Sigmoid colon (tissue), 7 donors: Measurements from ENCODE around the gene NFKB1. TPM values are rescaled to one million over a fixed set of nuclear protein-coding genes. Genes with fewer than 3 reads are reported as not detected.

Experiments used
- DNase-seq: peaks from one replicate; pipeline ENCODE4 v3.0.0-alpha.2; 2019
- H3K27ac ChIP-seq, 4 donors: fragments of 200-600 bp; sonication (generic); one replicate each; pipeline ENCODE4 v1.5.1; 2016 to 2019; ENCODE audit warnings: mild to moderate bottlenecking in 1 of 4
- H3K27me3 ChIP-seq, 3 donors: fragments of 200-600 bp; sonication (generic); one replicate each; pipeline ENCODE4 v1.5.1; 2019; ENCODE audit warnings: mild to moderate bottlenecking in 1 of 3
- H3K36me3 ChIP-seq, 4 donors: fragments of 200-600 bp; sonication (generic); one replicate each; pipeline ENCODE4 v1.5.1; 2016 to 2019
- H3K4me1 ChIP-seq, 4 donors: fragments of 200-600 bp; sonication (generic); one replicate each; pipeline ENCODE4 v1.5.1; 2017 to 2019
- H3K4me3 ChIP-seq, 4 donors: fragments of 200-600 bp; sonication (generic); one replicate each; pipeline ENCODE4 v1.5.1; 2017 to 2019; ENCODE audit warnings: mild to moderate bottlenecking in 2 of 4, moderate library complexity in 1 of 4
- H3K9me3 ChIP-seq, 4 donors: fragments of 200-600 bp in 3 of 4; sonication (generic) in 3 of 4; one replicate each; pipeline versions ENCODE4 v1.5.1 to v1.6.1; 2013 to 2019
- CTCF ChIP-seq, 4 experiments: fragments of 450-650 bp in 3 of 4; fragments of 200-600 bp in 1 of 4; IDR thresholded peaks; one replicate each; pipeline ENCODE4 v1.5.1; 2016 to 2019; ENCODE audit warnings: antibody characterized with exemption in 4 of 4, mild to moderate bottlenecking in 3 of 4, moderate library complexity in 2 of 4
- EP300 ChIP-seq, 4 donors: sonication (generic); formaldehyde crosslinking; IDR thresholded peaks; one replicate each; pipeline ENCODE4 v1.6.1; 2017; ENCODE audit warnings: antibody characterized with exemption in 4 of 4
- POLR2A ChIP-seq, 2 donors: fragments of 450-650 bp; IDR thresholded peaks; one replicate each; pipeline ENCODE4 v1.6.1; 2016; ENCODE audit warnings: antibody characterized with exemption in 2 of 2, mild to moderate bottlenecking in 2 of 2, moderate library complexity in 2 of 2
- POLR2AphosphoS5 ChIP-seq, 4 donors: sonication (generic); formaldehyde crosslinking; IDR thresholded peaks; one replicate each; pipeline ENCODE4 v1.6.1; 2017; ENCODE audit warnings: antibody characterized with exemption in 4 of 4
- WGBS, 2 donors: extraction: QIAGEN DNeasy Blood & Tissue Kit; methylation state at CpG; one replicate each; pipeline ENCODE4 v1.1.7; 2013; 5-methylcytosine and 5-hydroxymethylcytosine counted together
- intact Hi-C: fragments of 100-400 bp; cut with DNase I; formaldehyde crosslinking; loops from one replicate; pipeline ENCODE4 v1.15.1; 2023
- polyA plus RNA-seq, 3 donors: library from polyadenylated mRNA; stranded (reverse); fragments of 200-250 nt; gene quantifications; one replicate each; pipeline ENCODE4 v1.2.3, GENCODE V29; 2013
- total RNA-seq, 4 donors: library from RNA; depleted of rRNA; stranded (reverse); fragments of >200 nt; gene quantifications; one replicate each; pipeline ENCODE4 v1.1.0, GENCODE V29; 2016
- donor health status: healthy with polysubstance abuse.
- donor health status: Bipolar disorder and iron deficiency.
- donor health status: healthy.

Gene NFKB1
- total and polyA plus RNA-seq, 7 donors: 19.2 to 29.8 (median 27.0) TPM

GRCh38 chr4:102641793-102642192, 140.6 kb downstream of the NFKB1 start:
- no peaks in the 10 kb centered on the region for H3K9me3 ChIP-seq
- intact Hi-C loops: no loop called here
- no peak overlapping the region for H3K4me3 ChIP-seq
- TF ChIP-seq POLR2A (IDR thresholded peaks at IDR 0.05) (no peak), CTCF (IDR thresholded peaks at IDR 0.05) (no peak), POLR2AphosphoS5 (IDR thresholded peaks at IDR 0.05) (no peak), EP300 (IDR thresholded peaks at IDR 0.05) (no peak)
- no peak for DNase-seq
- H3K27me3 ChIP-seq: no peaks in the 10 kb centered on the region
- no peaks in the 10 kb centered on the region for H3K4me1 ChIP-seq
- no peak overlapping the region for H3K27ac ChIP-seq
- peaks cover 0 to 15% (median 7%) of the 10 kb centered on the region in 4 donors for H3K36me3 ChIP-seq

- H3K27ac ChIP-seq: no peak overlapping the region
- intact Hi-C loops: no loop called here
- no peaks in the 10 kb centered on the region for H3K4me1 ChIP-seq
These were observed 141.6 kb downstream of the NFKB1 start for GRCh38 chr4:102642631-102643298.

GRCh38 chr4:102647117-102647516, 146.0 kb downstream of the NFKB1 start:
- no peak for TF ChIP-seq POLR2AphosphoS5 (IDR thresholded peaks at IDR 0.05)
- no peak for TF ChIP-seq EP300 (IDR thresholded peaks at IDR 0.05)
- TF ChIP-seq POLR2A (IDR thresholded peaks at IDR 0.05): no peak
- no peak for TF ChIP-seq CTCF (IDR thresholded peaks at IDR 0.05)
- WGBS, 2 donors: 82 to 87% methylated on average over 1 of the region's 1 CpG
- Histone ChIP-seq H3K27ac (no peak overlapping the region), H3K27me3 (no peaks in the 10 kb centered on the region), H3K36me3 (peaks cover 0 to 24% (median 3%) of the 10 kb centered on the region in 4 donors), H3K4me1 (no peaks in the 10 kb centered on the region), H3K4me3 (no peak overlapping the region), H3K9me3 (no peaks in the 10 kb centered on the region)
- intact Hi-C loops: no loop called here
- no peak for DNase-seq

More at GRCh38 chr4:102642631-102643298, 141.6 kb downstream of the NFKB1 start:
- DNase-seq: no peak
- no peaks in the 10 kb centered on the region for H3K9me3 ChIP-seq
- H3K4me3 ChIP-seq: no peak overlapping the region
- WGBS, 2 donors: 89 to 95% methylated on average over 5 of the region's 5 CpGs
- H3K36me3 ChIP-seq: peaks cover 0 to 15% (median 5%) of the 10 kb centered on the region in 4 donors
- TF ChIP-seq EP300 (IDR thresholded peaks at IDR 0.05) (no peak), POLR2A (IDR thresholded peaks at IDR 0.05) (no peak), CTCF (IDR thresholded peaks at IDR 0.05) (no peak), POLR2AphosphoS5 (IDR thresholded peaks at IDR 0.05) (no peak)
- H3K27me3 ChIP-seq: no peaks in the 10 kb centered on the region

GRCh38 chr4:102657206-102657605, 156.0 kb downstream of the NFKB1 start:
- TF ChIP-seq POLR2AphosphoS5 (IDR thresholded peaks at IDR 0.05): no peak
- TF ChIP-seq CTCF (IDR thresholded peaks at IDR 0.05): no peak
- TF ChIP-seq EP300 (IDR thresholded peaks at IDR 0.05): no peak
- TF ChIP-seq POLR2A (IDR thresholded peaks at IDR 0.05): no peak
- intact Hi-C loops: no loop called here
- no peaks in the 10 kb centered on the region for H3K27me3 ChIP-seq

GRCh38 chr4:102663073-102663472, 161.9 kb downstream of the NFKB1 start:
- intact Hi-C loops: no loop called here
- 94% methylated on average over 1 of the region's 1 CpG for WGBS, 2 donors
- Histone ChIP-seq H3K27ac (no peak overlapping the region), H3K9me3 (no peaks in the 10 kb centered on the region), H3K27me3 (no peaks in the 10 kb centered on the region), H3K4me3 (no peak overlapping the region), H3K4me1 (no peaks in the 10 kb centered on the region), H3K36me3 (peaks cover 0 to 30% (median 0%) of the 10 kb centered on the region in 4 donors)
- no peak for TF ChIP-seq CTCF (IDR thresholded peaks at IDR 0.05)
- TF ChIP-seq POLR2A (IDR thresholded peaks at IDR 0.05): no peak
- TF ChIP-seq EP300 (IDR thresholded peaks at IDR 0.05): no peak
- no peak for TF ChIP-seq POLR2AphosphoS5 (IDR thresholded peaks at IDR 0.05)
- DNase-seq: no peak

More at GRCh38 chr4:102657206-102657605, 156.0 kb downstream of the NFKB1 start:
- Histone ChIP-seq H3K27ac (no peak overlapping the region), H3K4me3 (no peak overlapping the region), H3K9me3 (no peaks in the 10 kb centered on the region), H3K36me3 (peaks cover 0 to 2% (median 0%) of the 10 kb centered on the region in 4 donors), H3K4me1 (no peaks in the 10 kb centered on the region)
- WGBS, 2 donors: 55 to 78% methylated on average over 5 of the region's 5 CpGs
- DNase-seq: no peak
